GM21423 (cell line): ENCODE data around the gene QKI.
A peak's percentile ranks its signal among the peaks of the same experiment; 100 is the strongest.
"Not testable (repeated sequence)": the region's sequence is repeated elsewhere in the genome, so short reads cannot be mapped to it uniquely, and the experiment has no call there.

ENCODE experiments used
- ATAC-seq: cut with Tn5 transposase; IDR thresholded peaks from one replicate; pipeline ENCODE4 v1.9.1; 2021; ENCODE audit warnings: mild to moderate bottlenecking, moderate library complexity; ENCODE audit not compliant: unreplicated experiment

The QKI gene

GRCh38 chr6:163437466-163437865, 22.9 kb downstream of the QKI start:
- no peak for ATAC-seq

DNA sequence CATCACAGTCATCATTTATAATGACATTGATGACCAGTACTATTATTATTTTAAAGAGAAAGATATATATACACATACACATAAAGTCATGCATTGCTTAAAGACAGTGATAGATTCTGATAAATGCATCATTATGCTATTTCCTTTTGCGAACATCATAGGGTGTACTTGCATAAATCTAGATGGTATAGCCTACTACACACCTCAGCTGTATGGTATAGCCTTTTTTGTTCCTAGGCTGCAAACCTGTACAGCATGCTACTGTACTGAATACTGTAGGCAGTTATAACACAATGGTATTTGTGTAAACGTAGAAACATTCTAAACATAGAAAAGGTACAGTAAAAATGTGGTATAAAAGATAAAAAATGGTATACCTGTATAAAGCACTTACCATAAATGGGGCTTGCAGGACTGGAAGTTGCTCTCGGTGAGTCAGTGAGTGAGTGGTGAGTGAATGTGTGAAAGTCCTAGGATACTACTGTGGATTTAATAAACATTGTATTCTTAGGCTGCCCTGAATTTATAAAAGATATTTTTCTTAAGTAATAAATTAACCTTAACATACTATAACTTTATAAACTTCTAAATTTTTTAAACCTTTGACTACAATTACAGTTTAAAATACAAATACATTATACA, 23.9 kb downstream of the QKI start:
- ATAC-seq, result no peak

DNA sequence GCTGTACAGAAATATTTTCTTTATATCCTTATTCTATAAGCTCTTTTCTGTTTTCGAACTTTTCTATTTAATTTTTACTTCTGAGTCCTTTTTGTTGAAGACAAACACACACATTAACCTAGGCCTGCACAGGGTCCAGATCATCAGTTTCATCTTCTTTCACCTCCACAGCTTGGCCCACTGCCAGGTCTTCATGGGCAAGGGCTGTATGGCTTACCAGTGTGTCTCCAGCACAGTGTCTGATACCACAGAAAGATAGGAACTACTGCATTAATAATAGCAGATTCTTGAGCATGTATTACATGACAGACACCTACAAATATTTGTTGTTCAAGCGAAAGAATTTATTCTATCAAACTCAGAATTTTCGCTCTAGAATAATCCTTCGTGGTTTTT, 24.4 kb downstream of the QKI start:
- ATAC-seq, result no peak

DNA sequence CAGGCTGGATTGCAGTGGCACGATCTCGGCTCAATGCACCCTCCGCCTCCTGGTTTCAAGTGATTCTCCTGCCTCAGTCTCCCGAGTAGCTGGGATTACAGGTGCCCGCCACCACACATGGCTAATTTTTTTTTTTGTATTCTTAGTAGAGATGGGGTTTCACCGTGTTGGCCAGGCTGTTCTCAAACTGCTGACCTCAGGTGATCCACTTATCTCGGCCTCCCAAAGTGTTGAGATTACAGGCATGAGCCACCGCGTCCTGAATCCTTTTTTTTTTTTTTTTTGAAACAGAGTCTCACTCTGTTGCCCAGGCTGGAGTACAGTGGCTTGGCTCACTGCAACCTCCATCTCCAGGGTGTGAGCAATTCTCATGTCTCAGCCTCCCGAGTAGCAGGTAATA, 24.9 kb downstream of the QKI start:
- ATAC-seq, result not testable (repeated sequence)

GRCh38 chr6:163439997-163440396, 25.5 kb downstream of the QKI start:
- no peak for ATAC-seq

DNA sequence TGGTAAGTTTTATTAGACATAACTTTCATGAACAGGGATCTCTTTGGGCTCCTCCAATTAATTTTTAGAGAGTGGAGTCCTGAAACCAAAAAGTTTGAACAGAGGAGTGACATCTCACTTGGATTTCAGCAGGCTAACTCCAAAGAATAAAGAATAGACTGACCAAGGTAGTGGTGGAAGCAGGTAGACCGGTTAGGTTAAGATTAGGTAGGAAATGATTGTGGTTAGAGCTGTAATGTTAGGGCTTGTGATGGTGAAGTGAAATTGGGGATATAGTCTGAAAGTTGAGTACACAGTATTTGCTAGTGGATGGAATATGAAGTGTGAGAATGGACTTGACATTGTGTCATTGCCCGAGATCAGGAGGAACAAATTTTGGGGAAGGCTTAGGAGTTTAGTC, 27.8 kb downstream of the QKI start:
- no peak for ATAC-seq

GRCh38 chr6:163444077-163444476, 29.6 kb downstream of the QKI start:
- no peak for ATAC-seq

- ATAC-seq, result no peak
These were observed 32.0 kb downstream of the QKI start for GRCh38 chr6:163446549-163446948.

DNA sequence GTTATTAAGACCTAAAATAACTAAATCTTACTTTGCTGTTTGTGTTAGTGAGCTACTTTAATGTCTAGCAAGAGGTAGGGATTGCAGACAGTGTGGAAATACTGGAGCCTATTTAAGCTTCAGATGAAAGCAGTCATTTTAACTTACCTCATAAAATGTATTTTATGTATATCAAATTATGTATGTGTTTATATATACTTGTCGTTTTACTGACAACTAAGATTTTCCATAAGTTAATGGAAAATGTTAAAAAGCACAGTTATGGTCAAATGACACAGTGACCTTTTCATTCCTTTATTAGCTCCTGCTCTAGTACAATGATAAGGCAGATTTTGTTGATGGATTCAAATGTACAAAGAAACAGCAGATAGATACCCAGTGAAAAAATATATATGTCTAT, 34.6 kb downstream of the QKI start:
- ATAC-seq, result no peak

- ATAC-seq, result no peak
These were observed 39.9 kb downstream of the QKI start for GRCh38 chr6:163454425-163454824.

DNA sequence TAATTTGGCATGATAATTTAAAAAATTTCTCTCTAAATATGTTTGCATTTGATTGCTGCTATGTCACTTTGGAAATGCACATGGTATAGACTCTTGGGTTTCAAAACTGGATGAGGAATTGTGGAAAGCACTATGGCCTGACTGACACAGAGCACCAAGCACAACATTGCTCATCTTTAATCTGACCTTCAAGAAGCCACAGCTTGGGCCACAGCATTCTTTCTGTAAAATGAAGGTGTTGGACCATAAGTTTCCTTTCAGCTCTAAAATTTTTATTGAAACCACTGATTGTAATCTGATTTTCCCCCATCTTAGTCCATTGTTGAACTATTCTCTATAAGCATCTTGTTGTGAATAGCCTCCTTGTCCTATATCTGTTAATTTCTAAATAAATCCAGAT, 41.0 kb downstream of the QKI start:
- no peak for ATAC-seq

GRCh38 chr6:163457637-163458561, 43.4 kb downstream of the QKI start:
- no peak for ATAC-seq

- ATAC-seq, result no peak
These were observed 44.5 kb downstream of the QKI start for GRCh38 chr6:163459007-163459406.

- ATAC-seq, result no peak
These were observed 45.0 kb downstream of the QKI start for GRCh38 chr6:163459536-163459935.

DNA sequence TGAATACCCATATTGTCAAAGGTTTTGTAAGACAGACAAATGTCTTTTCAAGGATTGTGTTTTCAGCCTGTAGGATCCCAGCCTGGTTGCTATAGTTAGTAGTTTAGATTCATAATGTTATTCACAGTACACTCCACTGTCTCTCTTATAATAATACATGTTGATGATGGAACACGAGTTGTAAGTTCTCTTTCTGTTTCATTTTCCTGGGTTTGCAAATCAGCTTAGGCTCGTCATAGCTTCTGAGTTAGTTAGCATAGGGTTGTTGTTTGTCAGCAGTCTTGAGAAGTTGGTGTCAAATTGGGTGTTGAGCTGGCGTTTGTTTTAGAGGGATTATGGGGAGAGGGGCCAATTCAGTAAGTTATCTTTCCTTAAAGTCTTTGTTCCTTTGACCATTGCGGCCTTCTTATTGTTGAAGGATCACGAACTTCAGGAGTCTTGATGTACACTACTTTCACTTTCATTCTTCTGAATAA, 45.8 kb downstream of the QKI start:
- peak; percentile 82 for ATAC-seq

- ATAC-seq, result peak; percentile 28
These were observed 47.2 kb downstream of the QKI start for GRCh38 chr6:163461696-163462095.

GRCh38 chr6:163463180-163463579, 48.7 kb downstream of the QKI start:
- no peak for ATAC-seq

DNA sequence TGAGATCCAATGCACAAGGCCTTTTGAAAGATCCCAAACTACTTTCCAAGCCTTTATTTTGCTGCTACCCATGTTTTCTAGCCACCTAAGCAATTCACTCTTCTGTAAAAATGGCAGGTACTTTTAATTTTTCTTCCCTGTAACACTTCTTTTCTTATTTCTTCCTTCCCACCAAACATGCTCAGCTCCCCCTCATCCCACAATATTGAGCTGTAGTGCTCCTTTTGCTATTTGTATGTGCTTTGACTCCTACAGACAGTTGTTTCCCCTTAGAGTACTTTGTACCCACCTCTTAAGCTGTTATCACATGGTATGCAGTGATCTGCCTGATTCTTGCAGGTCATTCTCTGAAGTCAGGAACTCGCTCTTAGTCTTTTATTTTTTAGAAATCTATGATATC, 49.3 kb downstream of the QKI start:
- ATAC-seq, result no peak

GRCh38 chr6:163466839-163467390, 52.4 kb downstream of the QKI start:
- no peak for ATAC-seq

DNA sequence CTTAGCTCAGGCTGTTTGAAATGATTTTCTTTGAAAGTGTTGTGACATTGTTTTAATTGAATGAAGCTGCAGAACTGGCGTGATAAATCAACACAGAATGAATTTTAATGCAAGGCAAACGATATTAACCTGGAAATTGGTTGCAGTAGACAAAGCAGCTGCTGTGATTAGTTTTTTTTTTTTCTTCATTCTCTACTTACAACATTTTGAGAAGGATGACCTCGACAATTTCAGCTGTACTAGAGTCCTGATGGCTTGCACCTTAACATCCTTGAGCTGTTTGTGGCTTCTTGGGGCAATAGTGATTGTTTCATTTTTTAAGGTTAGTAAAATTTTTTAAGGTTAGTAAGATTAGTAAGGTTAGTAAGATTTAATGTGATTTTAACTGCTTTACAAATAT, 54.2 kb downstream of the QKI start:
- no peak for ATAC-seq

DNA sequence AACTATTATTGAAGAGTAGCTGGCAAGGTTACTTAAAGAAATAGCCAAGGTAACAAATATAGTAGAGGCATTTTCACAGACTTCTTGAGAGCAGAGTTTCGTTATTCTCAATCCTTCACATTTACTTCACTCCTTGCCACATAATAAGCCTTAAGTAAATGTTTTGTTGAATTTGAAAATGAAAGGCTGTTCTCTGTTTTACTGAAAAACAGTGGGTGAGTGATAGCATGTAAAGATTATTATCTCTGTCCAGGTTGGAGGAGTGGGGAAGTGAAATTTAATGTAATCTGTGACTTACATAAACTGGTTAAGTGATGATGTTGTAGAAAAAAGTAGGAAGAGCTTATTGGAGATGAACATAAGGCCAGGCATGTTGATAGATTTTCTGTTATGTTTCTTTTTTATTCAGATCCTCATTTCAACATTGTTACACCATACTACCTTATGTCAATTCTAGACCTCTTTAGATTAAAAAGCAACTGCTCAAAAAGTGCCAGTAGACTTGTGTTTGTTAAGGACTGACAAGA, 55.0 kb downstream of the QKI start:
- no peak for ATAC-seq

GRCh38 chr6:163470611-163471010, 56.1 kb downstream of the QKI start:
- ATAC-seq, result no peak
